Islet precursor cell (in vitro differentiated cells): ENCODE measurements around the gene PDE4A.

Source experiments
- DNase-seq: peaks from one replicate; pipeline ENCODE4 v3.0.0-alpha.2; 2018

PDE4A gene

DNA sequence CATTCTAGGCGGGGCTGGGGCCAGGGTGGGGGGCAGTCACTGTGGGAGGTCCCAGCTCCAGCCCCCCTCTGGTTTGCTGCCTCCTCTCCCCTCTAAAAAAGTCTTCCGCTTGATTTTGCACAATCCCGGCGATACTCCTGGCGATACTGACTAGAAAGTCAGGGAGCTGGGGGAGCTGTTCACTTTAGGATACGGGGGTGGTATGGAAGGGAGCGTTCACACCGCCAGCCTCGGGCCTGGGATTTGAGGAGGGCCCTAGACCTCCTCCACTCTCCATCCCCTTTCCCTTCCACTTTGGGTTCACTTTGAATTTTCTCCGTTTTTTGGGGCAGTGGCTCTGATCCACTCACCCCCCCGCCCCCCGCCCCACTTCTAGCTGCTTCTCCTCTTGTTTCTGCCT is 47.8 kb downstream of the PDE4A start:
- DNase-seq: no peak

DNA sequence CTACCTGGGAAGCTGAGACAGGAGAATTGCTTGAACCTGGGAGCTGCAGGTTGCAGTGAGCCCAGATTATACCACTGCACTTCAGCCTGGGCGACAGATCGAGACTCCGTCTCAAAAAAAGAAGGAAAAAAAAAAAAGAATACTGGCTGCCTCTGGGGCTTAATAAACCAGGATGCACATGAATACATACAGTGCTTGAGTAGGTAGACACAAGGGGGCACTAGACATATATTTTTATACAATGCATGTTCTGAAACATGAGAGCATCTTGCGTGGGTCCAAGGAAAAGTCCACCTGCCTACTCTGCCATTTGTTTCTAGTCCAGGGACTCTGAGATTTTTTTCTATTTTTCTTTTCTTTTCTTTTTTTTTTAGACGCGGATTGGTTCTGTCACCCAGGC is 51.6 kb downstream of the PDE4A start:
- no peak for DNase-seq

DNA sequence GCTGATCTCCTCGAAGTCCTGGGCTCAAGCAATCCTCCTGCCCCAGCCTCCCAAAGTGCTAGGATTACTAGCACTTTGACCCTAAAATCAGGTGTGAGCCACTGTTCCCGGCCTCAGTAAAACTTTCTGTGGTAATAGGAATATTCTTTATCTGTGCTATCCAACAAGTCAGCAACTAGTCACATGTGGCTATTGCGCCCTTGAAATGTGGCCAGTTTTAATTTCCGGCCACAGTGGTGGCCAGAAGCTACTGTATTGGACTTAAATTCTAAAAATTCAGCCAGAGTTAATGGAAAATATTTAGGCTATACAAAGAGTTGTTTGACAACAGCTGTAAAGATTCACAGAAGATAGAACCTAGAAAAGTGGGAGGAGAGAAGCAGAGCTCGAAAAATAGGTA is 52.9 kb downstream of the PDE4A start:
- DNase-seq: no peak

DNA sequence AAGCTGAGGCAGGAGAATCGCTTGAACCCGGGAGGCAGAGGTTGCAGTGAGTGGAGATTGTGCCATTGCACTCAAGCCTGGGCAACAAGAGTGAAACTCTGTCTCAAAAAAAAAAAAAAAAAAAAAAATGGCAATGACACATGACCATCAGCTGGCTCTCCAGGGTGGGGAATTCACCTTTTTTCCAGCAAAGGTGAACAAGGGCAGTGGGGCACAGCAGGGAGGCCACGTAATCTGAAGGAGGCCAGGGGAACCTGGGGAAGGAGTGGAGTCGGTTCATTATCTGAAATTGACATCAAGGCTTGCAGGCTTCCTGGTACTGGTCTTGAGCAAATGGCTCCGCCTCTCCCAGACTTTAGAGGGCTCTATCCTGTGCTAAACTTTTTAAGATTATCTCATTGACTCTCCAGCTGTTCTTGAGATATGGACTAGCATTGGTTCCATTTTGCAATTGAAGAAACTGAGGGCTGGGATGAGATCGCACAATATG is 54.7 kb downstream of the PDE4A start:
- DNase-seq: no peak

DNA sequence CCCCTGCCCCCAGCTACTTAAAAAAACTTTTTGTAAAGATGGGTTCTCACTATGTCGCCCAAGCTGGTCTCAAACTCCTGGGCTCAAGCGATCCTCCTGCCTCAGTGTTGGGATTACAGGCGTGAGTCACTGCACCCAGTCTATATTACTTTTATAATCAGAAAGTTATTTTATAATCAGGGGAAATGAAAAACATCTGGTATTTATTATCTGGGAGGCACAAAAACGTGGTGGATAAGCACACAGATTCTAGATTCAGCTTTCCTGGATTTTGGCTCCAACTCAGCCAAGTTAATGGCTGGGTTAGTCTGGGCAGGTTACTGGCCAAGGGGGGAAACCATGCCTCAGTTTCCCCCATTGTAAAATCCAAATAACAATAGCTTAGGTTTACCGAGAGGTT is 58.1 kb downstream of the PDE4A start:
- no peak for DNase-seq

DNA sequence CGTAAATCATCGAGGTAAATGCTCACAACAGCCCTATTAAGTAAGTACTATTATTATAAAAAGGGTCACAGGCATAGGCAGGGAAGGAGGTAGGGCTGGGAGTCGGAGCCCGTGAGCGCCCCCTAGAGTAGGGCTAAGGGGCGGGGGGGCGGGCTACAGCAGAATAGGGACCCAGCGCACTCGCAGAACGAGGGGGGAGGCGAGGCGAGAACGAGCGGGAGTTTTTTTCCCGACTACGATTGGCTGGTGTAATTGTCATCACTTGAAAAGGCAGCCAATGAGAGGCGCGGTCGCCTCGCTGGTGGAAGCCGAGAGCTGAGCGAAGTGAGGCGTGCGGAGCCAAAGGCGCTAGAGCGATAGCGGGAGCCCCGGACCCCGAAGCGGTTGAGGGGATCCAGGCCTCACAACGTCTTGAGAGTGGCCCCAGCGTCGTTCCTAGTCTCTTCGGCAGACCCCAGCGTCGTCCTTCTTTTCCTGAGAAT is 58.6 kb downstream of the PDE4A start:
- DNase-seq: peak; percentile 91

DNA sequence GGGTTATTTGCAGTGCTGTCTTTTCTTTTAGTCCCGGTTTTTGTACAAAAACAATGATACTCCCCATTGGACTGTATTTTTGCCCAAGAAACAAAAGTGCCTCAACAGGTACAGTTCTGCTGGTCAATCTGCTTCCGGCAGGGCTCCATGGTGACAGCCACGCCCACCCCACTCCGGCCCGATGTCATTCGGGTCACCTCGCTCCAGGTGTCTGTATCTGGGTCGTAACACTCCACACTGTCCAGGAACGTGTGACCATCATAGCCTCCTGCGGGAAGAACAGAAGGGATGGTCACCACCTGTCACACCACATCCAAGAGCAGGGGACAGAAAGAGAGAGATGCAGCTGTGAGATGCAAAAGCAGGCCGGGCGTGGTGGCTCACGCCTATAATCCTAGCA is 66.2 kb downstream of the PDE4A start:
- no peak for DNase-seq

DNA sequence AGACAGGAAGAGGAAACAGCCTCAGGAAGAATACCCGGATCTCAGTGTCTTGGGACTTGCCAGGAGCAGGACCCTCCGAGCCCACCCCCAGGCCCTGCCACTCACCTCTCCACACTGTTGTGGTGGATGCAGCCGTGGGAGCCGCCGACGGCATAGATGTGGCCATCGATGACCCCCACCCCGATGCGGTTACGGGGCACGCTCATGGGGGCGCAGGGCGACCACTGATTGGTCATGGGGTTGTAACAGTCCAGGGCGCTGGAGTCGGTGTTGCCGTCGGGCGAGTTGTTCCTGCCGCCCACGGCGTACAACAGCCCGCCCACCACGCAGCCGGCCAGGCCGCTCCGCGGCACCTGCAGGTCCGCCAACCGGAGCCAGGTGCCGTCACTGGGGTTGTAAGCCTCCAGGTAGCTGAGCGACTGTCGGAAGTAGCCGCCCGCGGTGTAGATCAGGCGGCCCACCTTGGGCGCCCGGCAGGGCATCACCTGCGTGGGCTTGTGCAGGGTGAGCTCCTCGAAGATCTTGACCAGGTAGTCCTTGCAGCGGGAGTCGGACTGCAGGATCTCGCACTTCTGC is 71.2 kb downstream of the PDE4A start:
- DNase-seq: no peak

DNA sequence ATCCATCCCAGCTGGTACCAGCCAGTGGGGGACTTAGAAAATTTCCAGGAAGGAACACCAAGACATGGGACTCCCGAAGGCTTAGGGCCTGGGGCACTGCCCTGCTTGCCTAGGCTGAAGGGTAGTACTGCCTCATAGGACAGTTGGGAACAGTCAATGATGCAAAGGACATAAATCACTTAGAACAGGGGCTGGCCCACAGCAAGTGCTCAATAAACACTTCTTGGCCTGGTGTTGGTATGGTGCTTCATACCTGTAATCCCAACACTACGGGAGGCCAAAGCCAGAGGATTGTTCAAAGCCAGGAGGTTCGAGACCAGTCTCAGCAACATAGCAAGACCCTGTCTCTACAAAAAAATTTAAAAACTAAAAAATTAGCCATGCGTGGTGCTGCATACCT is 77.0 kb downstream of the PDE4A start:
- DNase-seq: no peak

DNA sequence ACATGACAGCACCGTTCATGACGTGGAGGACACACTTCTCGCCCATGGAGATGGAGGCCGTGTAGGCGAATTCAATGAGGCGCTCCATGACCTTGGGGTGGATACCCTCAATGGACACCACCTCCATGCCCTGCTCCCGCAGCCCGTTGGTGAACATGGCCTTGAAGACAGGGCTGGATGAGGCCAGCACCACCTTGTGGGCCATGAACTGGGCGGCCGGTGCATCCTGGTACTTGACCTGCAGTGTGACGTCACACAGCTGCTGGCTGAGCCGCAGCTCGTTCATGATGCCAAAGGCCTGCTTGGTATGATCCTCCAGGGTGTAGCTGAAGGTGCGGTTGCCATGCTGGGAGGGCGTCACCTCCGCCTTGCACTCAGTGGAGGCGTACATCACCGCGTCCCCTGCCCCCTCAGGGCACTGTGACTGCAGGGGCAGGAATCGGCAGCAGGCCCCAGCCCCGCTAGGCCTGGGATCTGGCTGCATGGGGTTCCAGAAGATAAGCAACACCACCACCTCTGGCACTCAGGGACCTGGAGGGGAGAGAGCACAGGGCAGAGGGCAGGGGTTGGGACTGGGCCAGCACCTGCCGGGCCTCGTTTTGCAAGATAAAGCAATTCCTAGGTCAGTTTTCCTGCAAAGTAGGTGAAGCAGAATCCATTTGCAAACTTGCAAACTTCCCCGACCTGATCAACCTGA is 79.4 kb downstream of the PDE4A start:
- DNase-seq: no peak

DNA sequence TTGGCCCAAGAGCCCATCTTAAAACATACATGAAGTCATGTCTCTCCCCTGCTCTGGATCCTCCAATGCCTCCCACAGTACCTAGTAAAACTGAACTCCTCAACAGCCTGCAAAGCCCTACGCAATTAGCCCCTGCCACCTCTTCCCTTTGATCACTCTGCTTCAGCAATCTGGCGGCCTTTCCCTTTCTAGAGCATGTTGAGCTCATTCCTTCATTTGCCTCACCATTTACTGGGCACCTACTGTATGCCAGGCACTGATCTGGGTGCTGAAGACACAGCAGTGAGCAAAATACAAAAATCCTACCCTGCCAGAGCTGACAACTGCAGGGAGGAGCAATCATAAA is 79.9 kb downstream of the PDE4A start:
- no peak for DNase-seq

DNA sequence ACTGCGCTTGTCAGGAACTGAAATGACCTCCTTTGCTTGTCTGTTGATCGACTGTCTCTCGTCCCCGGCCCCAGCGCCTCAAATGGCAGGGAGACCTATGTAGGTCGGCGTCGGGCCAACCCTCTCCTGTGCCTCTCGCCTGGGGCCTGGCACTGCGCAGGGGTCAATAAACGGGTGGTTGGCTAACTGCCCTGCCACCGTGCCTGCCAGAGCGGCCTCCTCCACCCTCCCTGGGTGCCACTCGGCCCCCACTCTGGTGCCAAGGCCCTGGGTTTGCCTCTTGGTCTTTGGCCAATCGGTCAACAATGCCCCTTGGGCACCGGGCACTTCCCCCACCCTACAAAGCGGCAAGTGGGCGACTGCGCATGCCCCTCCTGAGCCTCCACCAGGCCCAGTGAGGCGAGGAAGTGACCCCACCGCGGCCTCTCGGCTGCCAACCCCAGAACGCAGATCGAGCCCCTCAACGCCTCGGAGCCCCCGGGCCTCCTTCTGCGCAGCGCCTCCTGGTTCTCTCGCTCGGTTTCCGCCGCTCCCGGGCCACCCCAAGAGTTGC is 81.7 kb downstream of the PDE4A start:
- DNase-seq: peak; percentile 66

DNA sequence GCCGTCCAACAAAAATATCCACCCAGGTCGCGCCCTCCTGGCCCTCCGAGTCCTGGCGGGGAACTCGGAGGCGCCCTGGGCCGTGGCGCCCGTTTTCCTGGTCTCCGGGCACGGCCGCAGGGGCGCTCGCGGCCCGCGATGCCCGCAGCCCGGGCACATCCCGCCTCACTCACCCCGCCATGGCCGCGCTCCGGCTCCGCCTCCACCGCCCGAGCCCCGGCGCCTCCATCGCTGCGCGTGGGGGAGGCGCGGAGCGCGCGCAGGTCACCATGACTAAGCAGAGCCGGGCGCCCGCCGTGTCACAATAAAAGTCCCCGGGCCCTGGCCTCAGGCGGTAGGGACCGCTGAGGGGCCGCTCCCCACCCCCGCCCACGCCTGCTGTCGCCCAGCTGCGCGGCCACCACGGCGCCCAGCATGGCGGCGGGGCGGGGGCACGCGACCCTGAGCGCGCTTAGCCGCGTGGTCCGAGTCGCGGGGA is 82.2 kb downstream of the PDE4A start:
- peak; percentile 94 for DNase-seq

DNA sequence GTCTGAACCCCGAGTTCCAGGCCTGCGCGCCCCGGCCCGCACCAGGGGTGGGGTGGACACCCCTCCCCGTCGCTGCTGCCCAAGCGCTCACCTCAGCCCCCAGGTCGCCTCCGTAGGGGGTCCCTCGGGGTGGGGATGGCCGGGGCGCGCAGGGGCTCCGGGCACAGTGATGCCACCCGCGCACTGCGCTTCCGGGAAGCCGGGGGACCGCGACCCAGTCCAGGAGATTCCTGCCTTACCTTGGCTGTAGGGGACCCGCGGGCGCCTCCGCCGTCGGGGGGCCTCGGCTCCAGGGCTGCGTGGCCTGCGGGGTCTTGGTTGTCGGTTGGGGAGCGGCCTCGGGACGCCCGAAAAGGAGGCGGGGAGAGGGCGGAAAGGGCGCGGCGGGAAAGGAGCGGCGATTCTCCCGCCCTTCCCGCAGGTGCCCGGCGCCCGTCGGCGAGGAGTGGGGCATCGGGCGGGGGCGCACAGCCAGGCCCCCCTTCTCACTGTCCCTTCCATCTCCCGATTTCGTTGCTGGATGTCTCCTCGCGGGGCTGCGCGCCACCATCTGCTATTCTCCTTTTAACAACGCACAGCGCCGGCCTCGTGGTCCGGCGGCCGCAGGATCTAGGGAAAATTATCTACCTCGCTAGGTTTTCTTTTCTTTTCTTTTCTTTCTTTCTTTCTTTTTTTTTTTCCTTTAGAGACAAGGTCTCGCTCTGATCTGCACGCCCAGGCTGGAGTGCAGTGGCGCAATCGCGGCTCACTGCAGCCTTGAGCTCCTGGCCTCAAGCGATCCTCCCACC is 82.9 kb downstream of the PDE4A start, which contains the start of gene KEAP1:
Gene KEAP1 (minus strand): TSS at position 355 of the 788 bp plus-strand sequence. CDS start 3,323 bp downstream, outside the sequence.
- DNase-seq: peak; percentile 59

DNA sequence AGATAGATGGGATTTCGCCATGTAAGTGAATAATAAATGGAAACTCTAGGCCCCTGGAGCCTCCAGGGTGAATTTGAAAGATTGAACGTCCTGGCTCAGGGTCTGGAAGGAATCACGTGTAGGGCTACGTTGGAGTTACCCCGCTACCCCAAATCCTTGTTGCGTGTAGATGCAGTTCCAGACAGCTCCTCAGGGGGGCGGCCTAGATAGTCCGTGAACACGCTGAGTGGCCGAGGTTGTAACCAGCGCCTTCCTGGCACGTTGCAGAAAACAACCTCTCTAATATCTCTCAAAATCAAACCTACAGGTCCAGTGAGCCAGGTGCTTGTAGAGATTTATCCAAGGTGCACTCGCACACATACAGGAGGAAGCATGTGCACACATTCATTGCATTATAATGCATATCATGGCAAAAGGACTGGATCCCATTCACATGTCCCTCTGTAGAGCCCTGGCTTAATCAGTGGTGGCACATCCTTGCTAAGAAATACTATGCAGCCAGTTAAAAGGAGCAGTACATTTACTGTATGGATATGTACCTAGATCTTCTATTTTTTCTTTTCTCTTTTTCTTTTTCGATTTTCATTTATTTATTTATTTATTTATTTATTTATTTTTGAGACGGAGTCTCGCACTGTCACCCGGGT is 85.4 kb downstream of the PDE4A start:
- DNase-seq: peak; percentile 82

DNA sequence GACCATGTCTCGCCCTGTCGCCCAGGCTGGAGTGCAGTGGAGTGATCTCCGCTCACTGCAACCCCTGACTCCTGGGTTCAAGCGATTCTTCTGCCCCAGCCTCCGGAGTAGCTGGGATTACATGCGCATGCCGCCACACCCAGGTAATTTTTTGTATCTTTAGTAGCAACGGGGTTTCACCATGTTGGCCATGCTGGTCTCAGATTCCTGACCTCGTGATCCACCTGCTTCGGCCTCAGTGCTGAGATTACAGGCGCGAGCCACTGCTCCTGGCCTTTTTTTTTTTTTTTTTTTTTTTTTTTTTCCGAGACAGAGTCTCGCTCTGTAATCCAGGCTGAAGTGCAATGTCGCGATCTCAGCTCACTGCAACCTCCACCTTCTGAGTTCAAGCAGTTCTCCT is 87.7 kb downstream of the PDE4A start:
- no peak for DNase-seq

DNA sequence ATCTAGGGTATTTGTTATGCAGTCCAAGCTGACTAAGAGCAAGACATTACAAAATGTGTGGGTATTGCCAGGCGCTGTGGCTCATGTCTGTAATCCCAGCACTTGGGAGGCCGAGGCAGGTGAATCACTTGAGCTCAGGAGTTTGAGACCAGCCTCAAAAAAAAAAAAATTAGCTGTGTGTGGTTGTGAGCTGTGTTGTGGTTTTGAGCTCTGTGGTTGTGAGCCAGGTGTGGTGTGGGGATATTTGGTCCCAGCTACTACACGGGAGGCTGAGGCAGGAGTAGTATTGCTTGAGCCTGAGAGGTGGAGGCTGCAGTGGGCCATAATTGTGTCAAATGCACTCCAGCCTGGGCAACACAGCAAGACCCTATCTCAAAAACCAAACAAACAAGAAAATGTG is 88.4 kb downstream of the PDE4A start:
- no peak for DNase-seq

DNA sequence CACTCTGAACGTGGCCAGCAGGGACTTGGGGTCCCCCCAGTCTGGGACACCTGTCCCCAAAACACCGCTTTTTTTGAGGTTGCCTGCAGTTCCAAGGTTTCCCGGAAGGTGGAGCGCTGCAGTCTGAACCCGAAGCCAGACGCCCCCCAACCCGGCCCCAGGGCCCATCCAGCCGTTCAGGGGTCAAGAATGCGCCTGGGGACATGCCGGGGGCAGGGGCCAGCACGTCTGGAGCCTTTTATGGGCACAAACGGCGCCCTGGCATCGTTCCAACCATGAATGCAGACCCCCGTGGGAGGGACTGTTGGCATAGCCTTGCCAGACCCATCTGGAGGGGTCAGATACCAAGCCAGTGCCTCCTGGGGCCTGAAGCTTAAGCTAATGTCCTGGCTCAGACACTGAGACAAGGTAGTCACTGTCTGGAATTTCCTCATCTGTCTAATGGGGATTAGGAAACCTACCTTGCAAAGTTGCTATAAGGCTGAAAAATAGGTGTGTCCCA is 90.0 kb downstream of the PDE4A start:
- DNase-seq: peak; percentile 68

DNA sequence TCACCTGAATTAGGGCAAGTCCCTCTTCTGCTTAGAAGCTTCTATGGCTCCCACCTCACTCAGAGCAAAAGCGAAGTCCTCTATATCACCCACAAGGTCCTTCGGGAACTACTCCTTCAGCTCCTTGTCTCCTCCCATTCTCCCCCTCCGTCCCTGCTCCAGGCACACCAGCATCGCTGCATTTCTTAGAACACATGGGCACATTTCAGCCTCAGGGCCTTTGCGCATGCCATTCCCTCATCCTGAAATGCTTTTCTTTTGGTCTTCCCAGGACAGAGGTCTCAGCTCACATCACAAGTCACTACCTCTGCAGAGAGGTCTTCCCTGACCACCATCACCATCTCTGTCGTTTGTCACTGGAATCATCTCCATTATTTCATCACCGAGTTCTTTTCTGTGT is 92.9 kb downstream of the PDE4A start:
- DNase-seq: peak; percentile 61

DNA sequence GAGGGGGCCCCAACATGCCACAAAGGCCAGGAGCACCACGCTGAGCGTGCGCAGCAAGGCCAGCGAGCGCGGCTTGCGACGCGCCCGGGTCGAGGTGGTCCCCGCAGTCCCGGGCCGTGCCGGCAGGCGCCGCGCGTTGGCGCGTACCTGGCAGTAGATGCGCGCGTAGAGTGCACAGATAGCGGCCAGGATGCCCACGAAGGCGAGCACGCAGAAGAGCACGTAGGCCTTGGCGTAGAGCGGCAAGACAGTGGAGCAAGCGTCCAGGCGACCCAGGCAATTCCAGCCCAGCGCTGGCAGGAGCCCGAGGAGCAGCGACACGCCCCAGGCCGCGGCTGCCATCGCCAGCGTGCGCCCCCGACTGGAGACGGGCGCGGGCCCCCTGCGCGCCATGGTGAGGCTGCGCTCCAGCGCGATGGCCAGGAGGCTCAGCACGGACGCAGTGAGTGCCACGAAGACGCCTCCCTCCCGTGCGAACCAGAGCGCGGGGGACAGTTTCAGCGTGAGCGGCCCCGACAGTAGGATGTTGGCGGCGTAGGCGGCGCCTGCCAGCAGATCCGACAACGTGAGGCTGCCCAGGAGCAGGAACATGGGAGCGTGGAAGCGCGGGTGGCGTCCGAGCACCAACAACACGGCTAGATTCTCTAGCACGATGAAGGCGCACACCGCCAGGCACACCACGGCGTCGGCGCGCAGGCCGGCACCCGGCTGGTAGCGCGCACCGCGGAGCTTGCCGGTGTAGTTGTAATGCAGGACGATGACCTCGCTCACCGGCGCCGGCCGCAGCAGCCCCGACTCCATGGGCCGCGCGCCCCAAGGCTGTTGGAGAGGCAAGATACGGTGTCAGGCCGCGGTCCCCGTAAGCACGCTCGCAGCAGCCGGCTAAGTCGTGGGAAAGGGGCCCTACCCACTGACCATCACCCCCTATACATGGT is 94.1 kb downstream of the PDE4A start:
- DNase-seq: peak; percentile 68

DNA sequence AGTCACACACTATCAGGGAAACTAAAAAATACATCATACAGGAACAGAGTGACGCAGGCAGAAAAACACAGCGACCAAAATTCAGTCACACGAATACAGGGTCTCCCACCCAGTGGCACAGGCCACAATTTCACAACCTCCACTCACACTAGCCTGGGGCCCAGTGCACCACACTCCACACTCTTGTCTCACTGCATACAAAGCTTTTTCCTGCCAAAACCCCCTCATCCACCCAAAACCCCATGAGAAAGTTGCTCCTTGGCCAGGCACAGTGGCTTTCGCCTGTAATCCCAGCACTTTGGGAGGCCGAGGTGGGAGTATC is 95.7 kb downstream of the PDE4A start:
- DNase-seq: no peak
